ENCODE measurements around the gene CACNG8.

The CACNG8 gene

GRCh38 chr19:54010474-54010873, 47.7 kb downstream of the CACNG8 start:
- DNase-seq (ENCODE audit: extremely low read depth, insufficient read length): no peak
- no peaks in the 10 kb centered on the region for H3K27me3 ChIP-seq (replicated peaks; ENCODE audit: control insufficient read depth, insufficient read depth, low read length)
- H3K36me3 ChIP-seq (ENCODE audit: control insufficient read depth, insufficient read depth, low read length): no peaks in the 10 kb centered on the region
- TF ChIP-seq CTCF (IDR thresholded peaks at IDR 0.05; ENCODE audit: insufficient read depth, low read length, poor library complexity, severe bottlenecking): no peak
- no peak overlapping the region for H3K4me3 ChIP-seq (replicated peaks; ENCODE audit: low read depth, low read length)

GRCh38 chr19:54011507-54012211, 48.9 kb downstream of the CACNG8 start:
- Histone ChIP-seq H3K4me3 (replicated peaks; ENCODE audit: low read depth, low read length) (no peak overlapping the region), H3K36me3 (ENCODE audit: control insufficient read depth, insufficient read depth, low read length) (no peaks in the 10 kb centered on the region), H3K27me3 (replicated peaks; ENCODE audit: control insufficient read depth, insufficient read depth, low read length) (no peaks in the 10 kb centered on the region)
- TF ChIP-seq CTCF (IDR thresholded peaks at IDR 0.05; ENCODE audit: insufficient read depth, low read length, poor library complexity, severe bottlenecking): no peak
- DNase-seq (ENCODE audit: extremely low read depth, insufficient read length): no peak

GRCh38 chr19:54013866-54014265, 51.1 kb downstream of the CACNG8 start:
- no peak for TF ChIP-seq CTCF (IDR thresholded peaks at IDR 0.05; ENCODE audit: insufficient read depth, low read length, poor library complexity, severe bottlenecking)
- no peaks in the 10 kb centered on the region for H3K36me3 ChIP-seq (ENCODE audit: control insufficient read depth, insufficient read depth, low read length)
- no peak overlapping the region for H3K4me3 ChIP-seq (replicated peaks; ENCODE audit: low read depth, low read length)
- H3K27me3 ChIP-seq (replicated peaks; ENCODE audit: control insufficient read depth, insufficient read depth, low read length): no peaks in the 10 kb centered on the region
- DNase-seq (ENCODE audit: extremely low read depth, insufficient read length): no peak

GRCh38 chr19:54014920-54015560, 52.3 kb downstream of the CACNG8 start:
- Histone ChIP-seq H3K27me3 (replicated peaks; ENCODE audit: control insufficient read depth, insufficient read depth, low read length) (no peaks in the 10 kb centered on the region), H3K36me3 (ENCODE audit: control insufficient read depth, insufficient read depth, low read length) (no peaks in the 10 kb centered on the region), H3K4me3 (replicated peaks; ENCODE audit: low read depth, low read length) (no peak overlapping the region)
- no peak for DNase-seq (ENCODE audit: extremely low read depth, insufficient read length)
- no peak for TF ChIP-seq CTCF (IDR thresholded peaks at IDR 0.05; ENCODE audit: insufficient read depth, low read length, poor library complexity, severe bottlenecking)

GRCh38 chr19:54017261-54017660, 54.5 kb downstream of the CACNG8 start:
- no peaks in the 10 kb centered on the region for H3K27me3 ChIP-seq (replicated peaks; ENCODE audit: control insufficient read depth, insufficient read depth, low read length)
- no peak for TF ChIP-seq CTCF (IDR thresholded peaks at IDR 0.05; ENCODE audit: insufficient read depth, low read length, poor library complexity, severe bottlenecking)
- H3K4me3 ChIP-seq (replicated peaks; ENCODE audit: low read depth, low read length): no peak overlapping the region
- H3K36me3 ChIP-seq (ENCODE audit: control insufficient read depth, insufficient read depth, low read length): no peaks in the 10 kb centered on the region
- DNase-seq (ENCODE audit: extremely low read depth, insufficient read length): no peak
